ENCODE results near the gene DYNC1I1. TPM values are rescaled to one million over a fixed set of nuclear protein-coding genes. Genes with fewer than 3 reads are reported as not detected.

The DYNC1I1 gene
- total RNA-seq, 1 experiment from 2014 or later: 8.3 TPM

GRCh38 chr7:96085953-96086352, 313.6 kb downstream of the DYNC1I1 start:
- Histone ChIP-seq H3K4me1 (no peaks in the 10 kb centered on the region), H3K4me3 (ENCODE audit: low read depth, low read length) (no peak overlapping the region), H3K36me3 (ENCODE audit: control insufficient read depth, insufficient read depth, low read length) (no peaks in the 10 kb centered on the region), H3K9me3 (no peaks in the 10 kb centered on the region; the same call in 1 of the 2 replicates), H3K27me3 (replicated peaks; ENCODE audit: control insufficient read depth, insufficient read depth, low read length) (no peaks in the 10 kb centered on the region)
- intact Hi-C loops (cut with micrococcal nuclease; ENCODE audit: unreplicated experiment): no loop called here
- no peak for TF ChIP-seq CTCF (IDR thresholded peaks at IDR 0.05; ENCODE audit: insufficient read depth in 1 of 2, low read depth in 1 of 2, low read length in 1 of 2, severe bottlenecking in 1 of 2, unreplicated experiment in 1 of 2)
- BruUV-seq (replicated peaks): no TSS peak
- no peak overlapping the region for H3K4me3 Mint-ChIP-seq (ENCODE audit: unreplicated experiment)
- no peaks in the 10 kb centered on the region for H3K9me3 Mint-ChIP-seq (ENCODE audit: unreplicated experiment)
- no peak for DNase-seq
- no peaks in the 10 kb centered on the region for H3K4me1 Mint-ChIP-seq (ENCODE audit: low read depth, unreplicated experiment)
- H3K27ac Mint-ChIP-seq (ENCODE audit: unreplicated experiment): no peak overlapping the region
- POLR2A ChIA-PET: no interaction called here
- no peaks in the 10 kb centered on the region for H3K27me3 Mint-ChIP-seq (ENCODE audit: insufficient read depth, unreplicated experiment)
- CTCF ChIA-PET: interaction anchor here (0.6 kb wide), 1 partner anchor 397 kb away, joined by 5 read pairs; no protein-coding TSS in a partner anchor
- H3K36me3 Mint-ChIP-seq (ENCODE audit: insufficient read depth, unreplicated experiment): no peaks in the 10 kb centered on the region

- no peak overlapping the region for H3K4me3 Mint-ChIP-seq (ENCODE audit: unreplicated experiment)
- ChIA-PET POLR2A (no interaction called here), CTCF (no interaction called here)
- no peak for TF ChIP-seq CTCF (IDR thresholded peaks at IDR 0.05; ENCODE audit: insufficient read depth in 1 of 2, low read depth in 1 of 2, low read length in 1 of 2, severe bottlenecking in 1 of 2, unreplicated experiment in 1 of 2)
- Histone ChIP-seq H3K36me3 (ENCODE audit: control insufficient read depth, insufficient read depth, low read length) (no peaks in the 10 kb centered on the region), H3K4me1 (no peaks in the 10 kb centered on the region), H3K4me3 (ENCODE audit: low read depth, low read length) (no peak overlapping the region), H3K27me3 (replicated peaks; ENCODE audit: control insufficient read depth, insufficient read depth, low read length) (no peaks in the 10 kb centered on the region), H3K9me3 (no peaks in the 10 kb centered on the region; the same call in 1 of the 2 replicates)
- no peaks in the 10 kb centered on the region for H3K9me3 Mint-ChIP-seq (ENCODE audit: unreplicated experiment)
- H3K4me1 Mint-ChIP-seq (ENCODE audit: low read depth, unreplicated experiment): no peaks in the 10 kb centered on the region
- no peaks in the 10 kb centered on the region for H3K27me3 Mint-ChIP-seq (ENCODE audit: insufficient read depth, unreplicated experiment)
- H3K36me3 Mint-ChIP-seq (ENCODE audit: insufficient read depth, unreplicated experiment): peaks cover 5% of the 10 kb centered on the region
- H3K27ac Mint-ChIP-seq (ENCODE audit: unreplicated experiment): no peak overlapping the region
- no peak for DNase-seq
- intact Hi-C loops (cut with micrococcal nuclease; ENCODE audit: unreplicated experiment): no loop called here
- BruUV-seq (replicated peaks): no TSS peak
Observed at GRCh38 chr7:96088579-96088978, 316.2 kb downstream of the DYNC1I1 start.

- no peak for DNase-seq
- ChIA-PET CTCF (no interaction called here), POLR2A (no interaction called here)
- no peak overlapping the region for H3K4me3 ChIP-seq (ENCODE audit: low read depth, low read length)
- intact Hi-C loops (cut with micrococcal nuclease; ENCODE audit: unreplicated experiment): no loop called here
- no peak overlapping the region for H3K27ac Mint-ChIP-seq (ENCODE audit: unreplicated experiment)
- no peaks in the 10 kb centered on the region for H3K27me3 ChIP-seq (replicated peaks; ENCODE audit: control insufficient read depth, insufficient read depth, low read length)
- no peaks in the 10 kb centered on the region; the same call in 1 of the 2 replicates for H3K9me3 ChIP-seq
- peaks cover 5% of the 10 kb centered on the region for H3K36me3 Mint-ChIP-seq (ENCODE audit: insufficient read depth, unreplicated experiment)
- H3K36me3 ChIP-seq (ENCODE audit: control insufficient read depth, insufficient read depth, low read length): no peaks in the 10 kb centered on the region
- H3K4me1 ChIP-seq: no peaks in the 10 kb centered on the region
- no peaks in the 10 kb centered on the region for H3K27me3 Mint-ChIP-seq (ENCODE audit: insufficient read depth, unreplicated experiment)
- BruUV-seq (replicated peaks): no TSS peak
- H3K4me1 Mint-ChIP-seq (ENCODE audit: low read depth, unreplicated experiment): no peaks in the 10 kb centered on the region
- no peak for TF ChIP-seq CTCF (IDR thresholded peaks at IDR 0.05; ENCODE audit: insufficient read depth in 1 of 2, low read depth in 1 of 2, low read length in 1 of 2, severe bottlenecking in 1 of 2, unreplicated experiment in 1 of 2)
- no peak overlapping the region for H3K4me3 Mint-ChIP-seq (ENCODE audit: unreplicated experiment)
- no peaks in the 10 kb centered on the region for H3K9me3 Mint-ChIP-seq (ENCODE audit: unreplicated experiment)
Observed at GRCh38 chr7:96089511-96089910, 317.2 kb downstream of the DYNC1I1 start.

Data from Caco-2 (cell line).